Loucy (cell line): ENCODE results near the gene AADACL4.

Source experiments
- EZH2phosphoT487 ChIP-seq: fragments of 200-600 bp; IDR thresholded peaks from 2 replicates; pipeline ENCODE4 v1.6.1; 2018; ENCODE audit warnings: antibody characterized with exemption, mild to moderate bottlenecking, moderate library complexity, borderline replicate concordance
- TF ChIP-seq, protein P1 (sequence below): fragments of 200-600 bp; sonication (generic); conservative IDR thresholded peaks from 2 replicates; pipeline ENCODE4 v1.5.1; 2014; ENCODE audit warnings: mild to moderate bottlenecking, antibody characterized with exemption, low read length

DNA sequence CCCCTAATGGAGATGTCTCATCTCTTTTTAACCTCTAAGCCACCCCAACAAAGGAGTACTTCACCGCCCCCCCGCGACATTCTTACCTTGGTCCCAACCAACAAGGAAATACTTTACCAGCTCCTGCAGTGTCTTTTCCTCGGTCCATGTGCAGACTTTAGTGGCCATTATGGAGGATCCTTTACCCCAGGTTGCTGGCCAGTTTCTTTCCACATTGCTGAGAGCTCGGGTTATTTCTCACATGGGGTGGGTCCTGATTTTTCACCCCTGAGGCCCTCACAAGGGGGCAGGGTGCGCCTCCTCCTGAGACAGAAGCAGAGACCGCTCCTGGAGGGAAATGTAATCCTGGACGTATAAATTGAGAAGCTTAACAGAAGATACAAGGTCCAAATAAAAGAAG, 69.0 kb downstream of the AADACL4 start:
- TF ChIP-seq, protein P1, sequence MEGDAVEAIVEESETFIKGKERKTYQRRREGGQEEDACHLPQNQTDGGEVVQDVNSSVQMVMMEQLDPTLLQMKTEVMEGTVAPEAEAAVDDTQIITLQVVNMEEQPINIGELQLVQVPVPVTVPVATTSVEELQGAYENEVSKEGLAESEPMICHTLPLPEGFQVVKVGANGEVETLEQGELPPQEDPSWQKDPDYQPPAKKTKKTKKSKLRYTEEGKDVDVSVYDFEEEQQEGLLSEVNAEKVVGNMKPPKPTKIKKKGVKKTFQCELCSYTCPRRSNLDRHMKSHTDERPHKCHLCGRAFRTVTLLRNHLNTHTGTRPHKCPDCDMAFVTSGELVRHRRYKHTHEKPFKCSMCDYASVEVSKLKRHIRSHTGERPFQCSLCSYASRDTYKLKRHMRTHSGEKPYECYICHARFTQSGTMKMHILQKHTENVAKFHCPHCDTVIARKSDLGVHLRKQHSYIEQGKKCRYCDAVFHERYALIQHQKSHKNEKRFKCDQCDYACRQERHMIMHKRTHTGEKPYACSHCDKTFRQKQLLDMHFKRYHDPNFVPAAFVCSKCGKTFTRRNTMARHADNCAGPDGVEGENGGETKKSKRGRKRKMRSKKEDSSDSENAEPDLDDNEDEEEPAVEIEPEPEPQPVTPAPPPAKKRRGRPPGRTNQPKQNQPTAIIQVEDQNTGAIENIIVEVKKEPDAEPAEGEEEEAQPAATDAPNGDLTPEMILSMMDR = no peak
- no peak for TF ChIP-seq EZH2phosphoT487
